Iris pigment epithelial cell (primary cell): ENCODE data around the gene DENND2D.
"Not testable (repeated sequence)": the region's sequence is repeated elsewhere in the genome, so short reads cannot be mapped to it uniquely, and the experiment has no call there.

Source experiments
- DNase-seq: peaks from one replicate; pipeline ENCODE4 v3.0.0-alpha.2; 2011; ENCODE audit warnings: low read depth

The DENND2D gene

DNA sequence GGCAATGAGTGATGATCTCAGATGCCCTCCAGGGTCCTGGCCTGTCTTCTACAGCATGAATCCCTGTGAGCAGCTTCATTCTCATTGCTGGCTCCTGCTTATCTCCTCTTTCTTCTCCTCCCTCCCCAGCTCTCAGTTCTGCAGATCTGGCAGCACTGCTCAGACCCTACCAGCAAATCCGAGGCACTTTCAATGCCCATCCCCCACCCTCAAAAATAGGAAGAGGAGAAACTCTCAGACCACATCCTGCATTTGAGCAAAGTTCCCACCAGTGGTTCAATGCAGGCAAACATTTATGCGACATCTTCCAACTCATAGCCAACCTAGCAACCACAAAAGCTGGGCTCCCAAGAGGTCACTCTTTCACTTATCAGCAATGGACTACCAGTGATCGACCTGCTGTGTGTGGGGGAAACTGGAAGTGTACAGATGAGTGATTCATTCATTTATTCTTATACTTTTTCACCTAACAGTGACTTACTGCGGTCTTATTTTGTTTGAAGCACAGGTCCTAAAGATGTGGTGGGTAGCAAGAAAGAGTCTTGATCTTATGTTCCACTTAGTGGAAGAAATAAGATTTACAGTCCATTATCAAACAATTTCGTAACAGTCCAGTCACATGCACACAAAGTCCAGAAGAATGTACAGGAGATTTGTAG is 21.3 kb upstream of the DENND2D start:
- DNase-seq: no peak

DNA sequence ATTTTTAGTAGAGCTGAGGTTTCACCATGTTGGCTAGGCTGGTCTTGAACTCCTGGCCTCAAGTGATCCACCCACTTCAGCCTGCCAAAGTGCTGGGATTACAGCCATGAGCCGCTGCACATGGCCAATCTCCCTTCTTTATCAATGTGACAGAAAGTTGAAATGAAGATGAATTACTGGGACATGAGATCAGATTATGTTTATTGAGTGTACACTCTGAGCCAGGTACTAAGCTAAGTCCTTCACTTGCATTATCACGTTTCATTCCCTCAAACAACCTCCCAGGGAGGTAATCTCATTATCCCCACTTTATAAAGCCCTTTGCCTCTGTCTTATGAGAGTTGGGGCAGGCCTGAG is 20.8 kb upstream of the DENND2D start:
- no peak for DNase-seq

DNA sequence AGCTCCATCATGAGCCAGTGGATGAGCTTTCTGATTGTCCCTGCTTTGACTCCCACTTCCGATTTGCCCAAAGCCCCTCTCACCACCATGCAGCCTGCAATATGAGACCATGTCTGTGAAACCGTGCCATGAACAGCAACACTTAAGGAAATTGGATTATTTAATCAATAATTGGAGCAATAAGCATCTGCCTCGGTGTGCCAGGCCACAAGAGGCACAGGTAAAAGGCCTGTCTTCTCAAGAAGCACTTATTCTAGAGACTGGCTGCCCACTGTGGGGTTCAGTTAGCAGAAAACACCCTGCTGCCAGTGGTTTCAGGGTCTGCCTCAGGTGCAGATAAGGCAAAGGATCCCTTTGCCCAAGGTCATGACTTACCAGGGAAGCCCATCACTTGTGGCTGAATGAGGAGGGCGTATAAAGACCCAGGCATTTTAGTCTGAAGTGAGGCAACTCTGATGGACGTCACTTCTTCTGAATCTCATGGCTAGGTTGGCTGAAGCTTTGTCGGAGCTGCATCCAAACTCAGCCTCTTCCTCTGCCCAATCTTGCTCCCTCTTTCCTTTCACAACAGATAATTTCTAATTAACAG is 19.9 kb upstream of the DENND2D start:
- no peak for DNase-seq

DNA sequence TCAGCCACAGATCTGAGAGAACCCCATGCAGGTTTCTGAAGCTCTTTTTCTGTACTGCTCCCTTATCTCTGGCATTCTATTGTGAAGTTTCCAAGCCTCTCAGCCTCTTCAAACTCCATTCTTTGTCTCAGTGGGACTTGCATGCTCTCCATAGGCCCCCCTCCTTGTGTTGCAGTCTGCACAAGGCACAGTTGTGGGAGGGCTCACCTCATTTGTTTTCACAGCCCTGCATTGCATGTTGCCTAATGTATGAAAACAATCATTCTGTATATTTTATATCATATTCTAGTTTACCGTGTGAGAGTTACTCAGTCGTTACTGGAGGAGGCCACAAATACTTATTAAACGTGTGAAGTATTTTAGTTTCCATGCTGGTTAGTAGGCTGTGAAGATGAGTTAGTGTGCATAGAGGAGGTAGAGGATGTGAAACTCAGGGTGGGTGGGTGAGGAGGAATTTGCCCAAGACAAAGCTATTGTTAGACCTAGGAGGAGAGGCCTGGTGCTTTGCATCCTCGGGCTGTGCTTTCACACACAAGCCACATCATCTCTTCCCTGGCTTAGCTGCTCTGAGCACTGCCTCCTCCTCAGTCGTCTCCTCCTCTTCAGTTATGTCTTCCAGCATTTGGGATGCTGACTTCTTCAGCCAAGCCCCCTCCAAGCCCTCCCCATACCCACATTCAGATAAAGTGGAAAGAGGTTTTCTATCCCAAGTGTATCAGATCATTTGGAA is 19.3 kb upstream of the DENND2D start:
- no peak for DNase-seq

DNA sequence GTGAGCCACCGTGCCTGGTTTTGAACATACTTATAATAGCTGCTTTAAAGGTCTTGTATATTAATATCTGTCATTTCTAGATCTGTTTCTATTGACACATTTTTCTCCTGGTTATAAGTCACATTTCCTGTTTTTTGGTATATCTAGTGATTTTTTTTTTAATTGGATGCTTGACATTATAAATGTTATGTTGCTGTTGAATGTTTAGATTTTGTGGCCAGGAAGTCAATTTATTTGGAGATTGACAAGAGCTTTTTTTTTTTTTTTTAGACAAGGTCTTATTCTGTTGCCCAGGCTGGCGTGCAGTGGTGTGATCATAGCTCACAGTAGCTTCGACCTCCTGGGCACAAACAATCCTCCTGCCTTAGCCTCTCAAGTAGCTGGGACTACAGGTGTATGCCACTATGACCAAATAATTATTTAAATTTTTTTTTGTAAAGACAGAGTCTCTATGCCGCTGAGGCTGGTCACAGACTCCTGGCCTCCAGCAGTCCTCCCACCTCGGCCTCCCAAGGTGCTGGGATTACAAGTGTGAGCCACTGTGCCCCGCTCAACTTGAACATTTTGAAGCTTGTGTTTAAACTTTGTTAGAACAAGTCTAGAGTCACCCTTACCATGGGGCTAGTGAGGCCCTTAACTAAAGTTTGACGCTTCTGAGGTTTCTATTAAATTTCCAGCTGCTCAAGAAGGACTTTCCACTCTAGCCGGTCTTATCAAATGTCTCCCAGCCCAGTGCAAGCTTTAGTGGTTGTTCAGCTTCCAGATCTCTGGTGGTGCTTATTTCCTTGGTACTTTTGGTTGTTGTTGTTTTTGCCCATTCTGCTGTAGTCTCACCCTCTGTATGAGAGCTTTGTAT is 18.5 kb upstream of the DENND2D start:
- no peak for DNase-seq

DNA sequence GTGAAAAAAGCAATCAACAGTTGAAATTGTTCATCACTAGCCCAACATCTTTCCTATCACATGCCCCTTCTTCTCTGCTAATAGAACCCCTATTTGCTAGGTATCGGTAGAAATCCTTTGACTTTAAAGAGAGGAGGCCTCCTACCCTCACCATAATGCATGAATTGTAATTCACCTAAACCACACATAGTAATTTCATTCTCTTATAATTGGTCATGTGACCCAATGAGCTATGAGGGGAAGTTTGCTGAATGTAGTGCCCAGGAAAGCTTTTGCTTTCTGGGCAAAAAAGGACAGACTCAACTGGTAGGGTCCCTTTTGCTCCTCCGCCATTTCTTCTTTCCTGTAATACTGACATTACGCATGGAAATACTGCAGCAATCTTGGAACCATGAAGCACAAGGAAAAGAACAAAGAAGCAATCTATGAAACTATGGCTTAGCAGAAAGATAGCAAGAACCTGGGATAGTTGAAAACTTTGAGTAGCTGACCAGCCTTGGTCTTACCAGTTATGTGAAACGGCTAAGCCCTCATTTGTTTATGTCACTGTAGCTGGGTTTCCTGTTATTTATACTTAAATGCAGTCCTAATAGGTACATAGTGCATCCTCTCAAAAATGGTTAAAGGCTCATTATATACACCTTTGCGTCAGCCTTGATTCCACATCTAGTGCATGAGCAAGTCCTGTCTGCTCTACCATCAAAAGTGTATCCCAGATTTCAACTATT is 16.9 kb upstream of the DENND2D start:
- DNase-seq: no peak

DNA sequence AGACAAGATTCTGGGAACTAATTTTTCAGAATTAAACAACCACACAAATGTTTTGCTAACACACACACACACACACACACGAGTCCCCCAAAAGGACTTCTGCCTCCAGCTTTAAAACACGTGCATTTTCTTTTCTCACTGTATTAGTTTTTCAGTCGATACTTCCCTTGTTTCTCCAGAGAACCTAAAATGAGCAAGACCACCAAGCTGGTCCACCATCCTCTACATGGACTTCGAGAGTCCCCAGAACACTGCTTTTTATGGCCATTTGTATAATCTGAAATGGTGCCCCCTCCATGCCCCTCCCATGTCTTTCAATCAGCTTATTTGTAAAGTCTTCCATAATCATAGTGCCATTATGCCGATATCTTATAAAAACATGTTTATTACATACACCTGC is 16.3 kb upstream of the DENND2D start:
- no peak for DNase-seq

DNA sequence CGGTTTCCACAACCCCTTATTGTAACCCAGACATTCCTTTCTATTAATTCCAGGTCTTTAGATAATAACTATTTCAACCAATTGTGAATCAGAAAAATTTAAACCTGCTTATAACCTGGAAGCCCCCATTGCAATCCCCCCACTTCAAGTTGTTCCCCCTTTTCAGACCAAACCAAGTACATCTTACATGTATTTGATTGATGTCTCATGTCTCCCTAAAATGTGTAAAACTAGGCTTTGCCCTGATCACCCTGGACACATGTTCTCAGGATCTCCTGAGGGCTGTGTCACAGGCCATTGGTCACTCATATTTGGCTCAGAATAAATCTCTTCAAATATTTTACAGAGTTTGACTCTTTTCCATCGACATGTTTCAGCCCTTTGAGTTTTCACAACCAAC is 14.8 kb upstream of the DENND2D start:
- DNase-seq: not testable (repeated sequence)

DNA sequence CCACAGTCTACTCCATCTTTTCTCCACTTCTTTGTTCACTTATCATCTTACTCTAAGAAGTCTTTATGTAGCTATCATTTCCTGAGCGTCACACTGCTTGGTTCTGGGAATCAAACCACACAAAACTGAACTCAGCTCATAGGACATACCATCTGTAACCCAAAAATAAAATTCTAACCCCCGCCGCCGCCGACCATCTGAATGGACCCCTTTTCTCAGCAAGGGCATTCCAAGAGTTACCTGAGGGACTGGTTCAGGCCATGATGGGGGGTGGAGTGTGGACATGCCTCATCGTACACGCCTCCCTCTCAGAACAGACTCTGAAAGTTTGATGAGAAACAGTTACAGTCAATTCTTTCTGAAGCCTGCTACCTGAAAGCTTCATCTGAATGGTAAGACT is 14.4 kb upstream of the DENND2D start:
- DNase-seq: no peak

DNA sequence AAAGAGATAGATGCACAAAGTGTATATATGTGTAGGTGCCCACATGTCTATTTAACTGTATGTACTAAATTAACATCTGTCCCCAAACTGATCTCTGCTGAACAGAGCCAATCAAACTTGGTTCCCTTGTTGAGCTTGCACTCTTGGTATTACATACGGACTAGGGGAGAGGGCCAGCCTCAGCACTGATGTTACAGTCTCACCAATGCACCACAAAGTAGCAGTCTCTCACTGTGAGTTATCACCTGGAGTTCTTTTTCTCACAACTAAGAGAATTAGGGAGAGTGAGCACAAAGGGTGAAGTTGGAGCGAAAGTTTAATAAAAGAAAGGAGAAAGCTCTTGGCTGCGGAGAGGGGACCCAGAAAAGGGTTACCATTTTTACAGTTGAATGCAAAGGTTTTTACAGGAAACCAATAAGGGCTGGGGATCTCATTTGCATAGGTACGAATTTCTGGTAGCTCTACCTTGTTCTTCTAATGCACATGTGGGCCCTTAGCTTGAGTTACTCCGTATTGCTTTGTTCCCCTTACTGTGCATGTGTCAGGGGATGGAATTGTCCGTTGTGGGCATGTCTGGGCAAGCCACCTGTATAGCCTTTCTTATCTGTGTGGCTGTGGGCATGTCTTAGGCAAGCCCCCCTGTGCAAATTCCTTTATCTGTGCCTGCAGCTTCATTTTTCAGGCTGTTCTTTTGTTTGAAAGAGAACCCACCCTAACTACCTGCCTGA is 13.8 kb upstream of the DENND2D start:
- DNase-seq: no peak

DNA sequence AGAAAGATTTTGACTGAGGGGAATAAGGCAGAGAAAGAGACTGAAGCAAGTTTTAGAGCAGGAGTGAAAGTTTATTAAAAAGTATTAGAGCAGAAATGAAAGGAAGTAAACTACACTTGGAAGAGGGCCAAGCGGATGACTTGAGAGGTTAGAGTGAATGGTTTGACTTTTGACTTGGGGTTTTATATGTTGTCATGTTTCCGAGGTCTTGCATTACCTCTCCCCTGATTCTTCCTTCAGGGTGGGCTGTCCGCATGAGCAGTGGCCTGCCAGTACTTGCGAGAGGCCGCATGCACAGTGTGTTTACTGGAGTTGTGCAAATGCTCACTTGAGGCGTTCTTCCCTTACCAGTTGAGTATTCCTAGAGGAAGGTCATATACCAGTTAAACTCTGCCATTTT is 13.0 kb upstream of the DENND2D start:
- DNase-seq: no peak

DNA sequence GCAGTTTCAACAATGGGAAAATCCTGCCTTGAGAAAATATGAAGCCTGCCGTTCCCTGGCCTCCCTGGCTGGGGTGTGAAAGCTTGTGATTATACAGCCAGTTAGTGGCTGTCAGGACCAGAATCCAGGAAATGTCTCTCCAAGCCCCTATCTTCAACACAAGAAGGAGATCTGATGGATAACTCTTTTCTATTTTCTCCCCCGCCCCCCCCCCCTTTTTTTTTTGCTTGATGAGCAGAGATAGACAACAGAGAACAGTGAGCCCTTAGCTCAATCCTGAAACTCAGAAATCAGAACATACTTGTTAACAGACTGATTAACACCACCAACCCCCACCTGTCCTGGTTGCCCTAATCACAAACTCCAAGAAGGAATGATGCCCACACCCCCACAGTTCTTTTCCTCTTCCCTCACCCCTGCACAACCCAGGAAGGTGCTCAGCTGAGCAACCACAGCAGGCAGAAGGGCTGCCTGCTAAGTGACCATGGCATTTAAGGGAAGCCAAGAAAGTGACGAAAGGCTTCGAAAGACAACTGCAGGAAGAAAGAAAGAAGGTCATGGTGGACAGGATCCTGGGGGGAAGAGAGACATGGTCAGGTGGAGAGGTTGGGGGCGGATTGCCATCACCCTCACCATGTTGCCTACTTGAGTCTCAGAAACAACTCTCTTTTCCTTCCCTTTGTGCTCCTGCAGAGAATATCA is 12.3 kb upstream of the DENND2D start:
- no peak for DNase-seq

DNA sequence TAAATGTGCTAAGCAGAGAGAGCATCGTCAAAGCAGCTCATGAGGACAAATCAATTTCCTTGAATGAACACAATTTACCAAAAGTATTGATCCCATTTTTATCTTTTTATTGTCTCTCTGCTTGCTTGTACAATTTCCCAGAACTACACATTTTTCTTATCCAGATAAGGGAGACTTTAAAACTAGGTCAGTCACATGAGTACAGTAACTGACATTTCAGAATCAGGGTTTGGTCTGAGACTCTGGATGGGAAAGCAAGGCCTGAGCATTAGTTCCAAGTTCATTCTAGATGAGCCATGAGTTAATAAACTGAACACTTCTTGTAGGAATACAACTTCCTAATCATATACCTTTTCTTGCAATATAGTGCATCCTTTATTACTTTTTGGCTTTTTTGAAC is 11.5 kb upstream of the DENND2D start:
- DNase-seq: no peak

DNA sequence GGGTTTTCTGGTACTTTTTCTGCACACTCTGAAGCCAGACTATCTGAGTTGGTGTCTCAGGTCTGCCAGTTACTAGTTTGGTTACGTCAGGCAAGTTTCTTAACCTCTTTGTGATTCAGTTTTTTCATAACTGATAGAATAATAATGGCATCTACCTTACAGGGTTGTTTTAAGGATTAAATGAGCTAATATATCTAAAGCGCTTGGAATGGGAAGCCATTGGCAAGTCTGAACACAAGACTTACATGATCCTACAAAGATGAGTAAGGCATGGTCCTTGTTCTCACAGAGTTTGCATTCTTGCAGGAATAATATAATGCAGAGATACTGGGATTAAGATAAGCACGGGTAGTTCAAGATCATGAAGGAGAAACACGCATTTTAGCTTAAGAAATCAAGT is 9.2 kb upstream of the DENND2D start:
- DNase-seq: no peak

DNA sequence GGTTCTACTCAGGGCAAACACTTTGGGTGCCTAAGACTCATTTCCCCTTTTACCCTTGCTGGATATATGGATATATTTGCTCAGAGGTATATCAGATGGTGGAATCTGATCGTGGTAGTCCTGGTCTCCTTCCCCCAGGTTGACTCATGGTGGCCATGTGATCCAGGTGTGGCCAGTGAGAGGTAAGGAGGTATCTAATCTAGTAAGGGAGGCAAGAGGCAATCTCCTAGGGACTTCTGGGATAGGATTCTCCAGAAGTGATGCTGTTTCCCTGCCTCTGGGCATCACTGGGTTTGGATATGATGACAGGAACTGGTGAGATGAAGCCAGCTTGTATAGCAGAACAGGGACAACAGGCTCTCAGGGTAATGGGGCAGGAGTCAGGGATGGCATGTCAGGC is 8.5 kb upstream of the DENND2D start:
- no peak for DNase-seq

DNA sequence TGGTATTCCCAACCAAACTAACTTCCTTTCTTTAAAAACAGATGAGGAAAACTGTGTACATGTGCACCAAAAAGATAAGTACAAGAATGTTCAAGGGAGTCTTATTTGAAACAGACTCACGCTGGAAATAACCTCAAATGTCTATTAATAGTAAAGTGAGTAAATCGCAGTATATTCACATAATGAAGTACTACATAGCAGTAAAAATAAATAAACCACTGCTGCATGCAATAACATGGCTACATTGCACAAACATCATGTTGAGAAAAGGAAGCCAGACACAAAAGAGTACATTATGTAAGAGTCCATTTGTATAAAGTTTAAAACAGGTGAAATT is 5.2 kb upstream of the DENND2D start:
- peak; percentile 41 for DNase-seq

DNA sequence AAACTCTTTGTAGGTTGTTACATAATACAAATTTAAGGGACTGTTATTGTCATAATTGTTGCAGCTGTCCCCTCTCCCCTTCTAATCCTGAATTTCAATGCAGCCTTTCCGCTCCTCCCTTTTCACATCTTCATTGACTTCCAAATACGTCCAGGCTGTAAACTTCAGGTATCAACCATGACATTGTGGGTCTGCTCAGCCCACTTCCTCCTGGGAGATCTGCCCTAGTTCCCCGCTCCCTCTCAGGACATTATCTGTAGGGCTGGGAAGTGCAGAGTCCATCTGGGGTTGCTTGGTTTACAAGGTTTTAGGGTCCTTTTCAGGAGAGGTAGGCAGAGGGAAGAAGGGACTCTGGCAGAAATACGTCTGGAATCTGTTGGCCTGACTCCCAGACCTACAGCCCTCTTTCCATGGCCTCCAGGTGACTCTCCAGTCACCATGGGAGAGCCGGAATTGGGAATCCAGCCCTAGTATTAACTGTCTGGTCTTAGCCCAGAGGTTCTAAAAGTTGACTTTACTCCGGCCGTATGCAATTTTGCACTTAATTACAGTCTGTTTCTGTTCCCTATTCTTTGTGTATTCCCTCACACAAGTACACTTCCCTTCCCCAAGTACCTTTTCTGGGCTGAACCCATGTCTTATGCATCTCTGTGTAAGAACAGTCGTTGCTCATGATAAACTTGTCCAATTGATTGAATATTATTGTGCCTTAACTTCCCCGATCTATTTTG is 4.7 kb upstream of the DENND2D start:
- DNase-seq: no peak

DNA sequence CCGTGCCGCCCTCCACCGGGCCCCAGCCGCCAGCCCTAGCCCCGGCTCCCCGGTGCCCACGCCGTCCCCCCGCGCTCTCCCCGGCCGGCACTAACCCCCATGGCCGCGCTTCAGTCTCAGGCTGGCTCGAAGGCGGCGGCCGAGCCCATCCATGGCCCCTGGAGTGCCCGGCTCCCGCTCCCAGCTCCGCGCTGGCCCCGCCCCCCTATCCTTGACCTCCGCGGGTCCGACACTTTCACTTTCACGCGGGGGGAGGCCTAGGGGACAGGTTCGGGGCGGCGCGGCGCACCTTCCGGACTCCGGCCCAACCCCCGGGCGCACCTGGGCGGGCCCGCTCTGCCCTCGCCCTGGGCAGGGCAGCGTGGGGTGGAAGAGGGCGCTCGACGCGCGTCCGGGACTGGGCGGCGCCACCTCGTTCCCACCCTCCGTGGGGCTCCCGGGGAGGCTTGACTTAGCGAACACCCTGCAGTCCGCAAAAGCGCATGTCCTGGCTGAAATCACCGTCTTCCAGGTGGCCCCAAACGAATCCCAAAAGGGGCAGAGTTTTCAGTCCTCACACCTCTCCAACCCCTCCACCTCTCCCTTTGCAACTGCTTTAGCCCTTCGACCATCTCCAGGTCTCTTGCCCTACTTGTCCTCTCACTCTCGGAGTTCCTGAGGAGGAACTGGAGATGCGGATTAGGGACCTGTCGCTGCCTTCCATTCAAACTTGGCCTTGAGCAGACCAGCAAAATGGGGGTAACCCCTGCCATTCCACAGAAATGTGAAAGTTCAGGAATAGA is 3.9 kb upstream of the DENND2D start:
- DNase-seq: no peak

DNA sequence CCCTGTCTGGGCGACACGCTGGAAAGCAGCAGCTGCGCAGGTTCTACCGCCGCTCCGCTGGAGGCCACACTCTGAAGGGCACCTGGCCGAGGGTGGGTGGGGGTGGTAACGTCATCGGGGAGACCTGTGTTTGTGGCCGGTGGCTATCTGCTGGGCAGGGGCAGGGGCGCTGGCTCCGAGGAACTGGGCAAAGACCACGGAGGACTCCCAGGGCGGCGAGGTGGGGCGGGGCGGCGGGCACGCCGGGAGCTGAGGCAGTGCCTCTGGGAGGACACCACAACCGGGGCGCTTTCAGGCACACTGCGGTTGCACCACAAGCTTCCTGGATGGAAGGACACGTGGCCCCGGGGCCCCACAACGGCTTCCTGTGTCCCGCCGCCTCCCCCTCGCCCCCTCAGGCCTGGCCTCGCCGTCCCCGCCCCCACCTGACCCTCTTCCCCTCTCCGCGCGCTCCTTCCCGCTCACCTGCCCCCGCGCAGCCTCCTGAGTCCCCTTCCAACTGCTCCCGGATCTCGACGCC is 3.3 kb upstream of the DENND2D start:
- peak; percentile 56 for DNase-seq
